Activated CD4-positive, CD25-positive, alpha-beta regulatory T cell treated with anti-CD3 and anti-CD28 coated beads, Interleukin-2, amount 50 U/mL, for 16 hours (primary cell): Measurements from ENCODE around the gene FOXF1.

ENCODE experiments used
- DNase-seq: peaks from one replicate; pipeline ENCODE4 v3.0.0-alpha.2; 2020; ENCODE audit warnings: low read depth, low spot score

FOXF1 gene

GRCh38 chr16:86504315-86505184 lies 5.8 kb upstream of the FOXF1 start:
- DNase-seq: no peak

GRCh38 chr16:86505185-86505898 lies 5.0 kb upstream of the FOXF1 start:
- no peak for DNase-seq

- DNase-seq: no peak
These were observed 4.1 kb upstream of the FOXF1 start for GRCh38 chr16:86505899-86506864.

- no peak for DNase-seq
These were observed 2.9 kb upstream of the FOXF1 start for GRCh38 chr16:86507173-86508027.

GRCh38 chr16:86508028-86508946 lies 2.0 kb upstream of the FOXF1 start:
- no peak for DNase-seq

GRCh38 chr16:86508947-86509758 lies 1.2 kb upstream of the FOXF1 start:
- DNase-seq: no peak

GRCh38 chr16:86509759-86510464 lies 415 bp upstream of the FOXF1 start:
- no peak for DNase-seq

GRCh38 chr16:86511317-86512161 lies 1.2 kb downstream of the FOXF1 start:
- no peak for DNase-seq

- no peak for DNase-seq
These were observed 2.1 kb downstream of the FOXF1 start for GRCh38 chr16:86512301-86512859.

GRCh38 chr16:86512860-86513470 lies 2.6 kb downstream of the FOXF1 start:
- DNase-seq: no peak

GRCh38 chr16:86513471-86514277 lies 3.3 kb downstream of the FOXF1 start:
- DNase-seq: no peak

GRCh38 chr16:86514481-86515376 lies 4.4 kb downstream of the FOXF1 start:
- no peak for DNase-seq

GRCh38 chr16:86515413-86515776 lies 5.1 kb downstream of the FOXF1 start:
- DNase-seq: no peak

GRCh38 chr16:86515777-86516622 lies 5.7 kb downstream of the FOXF1 start:
- DNase-seq: no peak
